Hypothalamus (tissue), 51 donors: ENCODE data around the gene IKBIP.
"Not testable (repeated sequence)": the region's sequence is repeated elsewhere in the genome, so short reads cannot be mapped to it uniquely, and the experiment has no call there.

Experiments
- DNase-seq, 51 donors: peaks; one replicate each; lab custom pipeline; 2025; lab: John Stamatoyannopoulos, UW

IKBIP gene

DNA sequence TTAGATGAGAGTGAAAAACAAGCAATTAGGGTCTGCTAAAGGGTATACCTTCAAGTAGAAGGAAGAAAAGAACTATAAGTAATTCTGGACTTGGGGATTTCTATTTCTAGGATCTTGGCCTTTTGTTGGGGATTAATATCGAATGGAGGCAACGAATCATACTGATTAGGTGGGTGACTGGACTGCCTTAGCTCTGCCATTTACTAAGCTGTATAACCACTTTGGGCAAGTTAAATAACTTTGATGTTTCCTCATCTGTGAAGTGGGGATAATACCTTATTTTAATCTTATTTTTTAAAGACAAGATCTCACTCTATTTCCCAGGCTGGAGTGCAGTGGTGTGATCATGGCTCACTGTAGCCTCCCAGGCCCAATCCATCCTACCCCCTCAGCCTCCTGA is 6.6 kb downstream of the IKBIP start:
- no peak for DNase-seq

DNA sequence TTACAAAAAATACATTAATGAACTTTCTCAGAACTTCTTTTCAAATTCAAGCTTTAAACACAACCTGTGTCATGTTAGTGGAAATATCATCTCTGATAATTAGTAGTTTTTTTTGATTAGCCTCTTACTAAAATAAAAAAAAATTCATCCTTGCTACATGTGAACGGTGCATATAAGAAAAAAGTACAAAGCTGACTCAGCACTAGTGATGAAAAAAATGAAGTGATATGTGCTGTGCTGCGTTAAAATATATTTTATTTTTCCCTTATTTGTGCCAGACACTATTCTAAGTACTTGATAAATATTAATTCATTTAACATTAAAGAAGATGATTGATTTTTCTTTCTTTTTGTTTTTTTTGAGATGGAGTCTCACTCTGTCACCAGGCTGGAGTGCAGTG is 7.5 kb downstream of the IKBIP start:
- no peak for DNase-seq

DNA sequence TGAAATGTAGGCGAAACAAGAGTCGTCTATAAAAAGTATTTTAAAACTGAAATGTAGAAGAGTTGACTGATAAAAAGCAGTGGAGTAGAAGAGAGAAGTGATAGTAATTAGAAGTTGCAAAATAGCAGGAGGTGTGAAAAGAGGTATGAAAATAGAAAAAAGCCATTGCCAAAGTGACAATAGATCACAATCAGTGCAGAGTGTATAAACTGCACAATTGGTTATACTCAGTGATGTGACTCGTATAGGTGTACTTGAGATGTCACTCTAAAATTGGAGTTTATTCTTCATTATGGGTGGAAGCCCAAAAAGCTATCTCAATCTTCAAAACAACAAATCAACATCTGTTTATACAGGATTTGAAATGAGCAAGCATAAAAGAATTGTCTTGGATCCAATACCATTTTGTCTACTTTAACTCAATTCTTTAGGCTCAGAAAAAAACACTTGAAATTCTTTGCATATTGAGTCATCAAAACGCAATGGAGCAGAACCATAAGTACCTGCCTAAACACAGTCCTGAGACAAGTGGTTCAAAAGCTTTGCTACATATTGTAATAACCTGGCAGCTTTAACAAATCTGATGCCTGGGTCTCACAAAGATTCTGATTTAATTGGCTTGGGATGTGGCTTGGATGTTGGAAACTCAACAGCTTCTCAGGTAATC is 8.8 kb downstream of the IKBIP start:
- no peak for DNase-seq

DNA sequence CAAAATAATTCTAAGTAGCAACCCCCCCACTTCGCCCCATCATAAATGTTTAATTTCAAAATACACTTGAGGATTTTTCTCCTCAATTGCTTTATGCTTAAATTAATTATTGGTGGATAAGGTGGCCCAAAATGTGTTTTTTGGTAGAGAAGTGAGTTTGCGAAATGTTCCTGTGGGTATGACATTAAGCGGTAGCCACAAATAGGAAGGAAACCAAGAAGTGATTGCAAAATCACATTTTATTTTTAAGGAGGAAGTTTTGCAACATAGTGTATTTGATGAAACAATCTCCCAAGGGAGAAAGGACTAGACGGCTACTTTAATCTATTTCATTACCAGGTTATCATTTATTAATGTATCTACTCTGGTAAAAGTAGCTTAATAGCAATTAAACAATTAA is 25.6 kb downstream of the IKBIP start:
- DNase-seq, result peak in 1 of 51 donors; percentile 2

DNA sequence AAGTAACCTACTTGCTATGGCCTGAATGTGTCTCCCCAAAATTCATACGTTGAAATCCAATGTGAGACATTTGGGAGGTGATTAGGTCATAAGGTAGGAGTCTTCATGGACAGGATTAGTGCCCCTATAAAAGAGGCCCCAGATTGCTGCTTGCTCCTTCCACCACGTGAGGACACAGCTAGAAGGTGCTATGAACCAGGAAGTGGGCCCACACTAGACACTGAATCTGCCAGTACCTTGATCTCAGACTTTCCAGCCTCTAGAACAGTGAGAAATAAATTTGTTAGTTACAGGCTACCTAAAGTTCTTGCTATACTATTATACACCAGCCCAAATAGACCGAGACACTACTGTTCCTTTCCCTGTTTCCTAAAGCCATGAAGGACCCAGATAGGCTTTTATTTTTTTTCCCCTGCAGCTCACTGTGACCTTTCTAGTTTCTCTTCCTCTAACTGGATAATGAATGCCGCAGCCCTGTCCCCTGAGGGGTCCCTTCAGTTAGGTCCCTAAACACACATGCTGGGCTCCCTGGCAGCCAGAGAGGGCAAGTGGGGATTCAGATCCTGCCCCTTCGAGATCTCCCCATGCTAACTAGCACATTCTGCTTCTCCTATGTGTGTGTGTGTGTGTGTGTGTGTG is 31.8 kb downstream of the IKBIP start:
- DNase-seq, result no peak

DNA sequence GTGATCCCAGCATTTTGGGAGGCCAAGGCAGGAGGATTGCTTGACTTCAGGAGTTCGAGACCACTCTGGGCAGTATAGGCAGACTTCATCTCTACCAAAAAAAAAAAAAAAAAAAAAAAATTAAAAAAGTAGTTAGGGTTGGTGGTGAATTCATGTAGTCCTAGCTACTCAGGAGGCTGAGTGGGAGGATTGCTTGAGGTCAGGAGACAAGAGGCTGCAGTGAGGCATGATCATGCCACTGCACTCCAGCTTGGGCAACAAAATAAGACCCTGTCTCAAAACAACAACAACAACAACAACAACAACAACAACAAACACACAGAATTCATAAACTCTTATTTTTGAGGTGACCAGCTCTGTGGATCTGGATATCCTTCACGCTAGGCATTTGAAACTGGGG is 34.0 kb downstream of the IKBIP start:
- no peak for DNase-seq

DNA sequence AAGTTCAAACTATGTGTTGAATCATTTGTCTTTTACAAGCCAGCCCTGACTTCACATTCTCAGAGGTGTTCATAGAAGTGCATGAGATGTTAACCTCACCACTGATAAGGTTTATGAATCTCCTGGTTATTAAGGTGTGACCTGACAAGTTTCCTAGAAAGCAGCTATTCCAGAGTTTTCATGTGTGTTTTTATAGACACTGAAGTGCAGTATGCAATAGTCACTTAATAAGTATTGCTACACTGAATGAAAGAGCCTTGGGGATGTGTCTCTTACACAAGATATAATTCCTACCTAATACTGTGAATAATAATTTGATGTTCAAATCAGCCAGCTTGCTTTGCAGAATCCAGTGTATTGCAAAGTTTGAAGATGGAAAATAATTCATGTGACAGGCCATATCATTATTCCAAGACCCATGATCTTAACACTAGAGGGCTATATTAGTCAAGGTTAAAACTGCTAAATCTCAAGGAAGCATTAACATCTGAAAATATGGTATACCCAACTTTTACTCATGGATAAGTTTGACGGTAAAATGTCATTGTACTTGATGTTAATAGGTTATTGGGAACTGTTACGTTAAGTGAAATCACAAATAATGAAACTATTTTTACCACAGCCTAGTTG is 38.1 kb downstream of the IKBIP start:
- no peak for DNase-seq

DNA sequence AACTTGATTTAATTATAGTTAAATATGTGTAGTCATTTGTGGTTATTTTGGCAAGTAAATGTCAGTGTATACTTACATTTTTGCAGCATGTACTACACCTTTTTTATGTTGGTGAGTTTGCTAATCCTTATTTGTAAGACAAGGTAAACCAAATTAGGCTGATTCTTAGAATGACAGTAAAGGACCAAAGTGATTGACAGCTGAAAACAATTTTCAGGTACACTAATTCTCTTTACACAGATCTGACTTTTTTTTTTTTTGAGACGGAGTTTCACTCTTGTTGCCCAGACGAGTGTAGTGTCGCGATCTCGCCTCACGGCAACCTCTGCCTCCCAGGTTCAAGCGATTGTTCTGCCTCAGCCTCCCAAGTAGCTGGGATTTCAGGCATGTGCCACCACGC is 42.7 kb downstream of the IKBIP start:
- DNase-seq, result no peak

DNA sequence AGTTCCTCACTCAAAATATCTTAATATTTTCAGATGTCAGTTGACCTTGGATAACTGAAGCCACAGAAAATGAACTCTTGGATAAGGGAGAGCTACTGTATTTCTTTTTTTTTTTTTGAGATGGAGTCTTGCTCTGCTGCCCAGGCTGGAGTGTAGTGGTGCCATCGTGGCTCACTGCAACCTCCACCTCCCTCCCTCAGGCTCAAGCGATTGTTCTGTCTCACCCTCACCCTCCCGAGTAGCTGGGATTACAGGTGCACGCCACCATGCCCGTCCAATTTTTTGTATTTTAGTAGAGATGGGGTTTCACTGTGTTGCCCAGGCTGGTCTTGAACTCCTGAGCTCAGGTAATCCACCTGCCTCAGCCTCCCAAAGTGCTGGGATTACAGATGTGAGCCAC is 47.3 kb downstream of the IKBIP start:
- not testable (repeated sequence) for DNase-seq

DNA sequence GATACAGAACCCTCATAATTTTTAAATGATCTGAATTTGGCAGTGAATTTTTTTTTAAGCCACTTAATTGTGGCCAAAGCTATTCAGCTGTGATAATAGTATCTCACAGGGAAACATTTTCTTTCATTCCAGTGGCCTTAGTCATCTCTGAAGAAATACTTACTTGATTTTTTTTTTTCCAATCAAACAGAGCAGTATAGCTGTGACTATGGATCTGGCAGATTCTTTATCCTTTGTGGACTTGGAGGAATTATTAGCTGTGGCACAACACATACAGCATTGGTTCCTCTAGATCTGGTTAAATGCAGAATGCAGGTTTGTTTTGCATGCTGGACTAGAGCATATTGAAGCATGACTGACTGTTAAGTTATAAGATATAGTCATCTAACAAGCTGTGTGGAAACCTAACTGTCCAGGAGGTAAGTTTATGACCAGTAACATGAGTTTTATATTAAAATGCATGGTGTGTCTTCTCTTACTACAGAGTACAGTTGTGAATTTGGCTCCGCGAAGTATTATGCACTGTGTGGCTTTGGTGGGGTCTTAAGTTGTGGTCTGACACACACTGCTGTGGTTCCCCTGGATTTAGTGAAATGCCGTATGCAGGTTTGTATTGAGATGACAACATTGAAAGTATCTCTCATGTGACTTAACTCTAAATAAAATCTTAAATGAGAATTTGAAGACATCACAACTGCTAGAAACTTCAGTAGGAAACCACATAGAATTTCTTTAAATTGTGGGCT is 49.2 kb downstream of the IKBIP start:
- DNase-seq, result no peak

DNA sequence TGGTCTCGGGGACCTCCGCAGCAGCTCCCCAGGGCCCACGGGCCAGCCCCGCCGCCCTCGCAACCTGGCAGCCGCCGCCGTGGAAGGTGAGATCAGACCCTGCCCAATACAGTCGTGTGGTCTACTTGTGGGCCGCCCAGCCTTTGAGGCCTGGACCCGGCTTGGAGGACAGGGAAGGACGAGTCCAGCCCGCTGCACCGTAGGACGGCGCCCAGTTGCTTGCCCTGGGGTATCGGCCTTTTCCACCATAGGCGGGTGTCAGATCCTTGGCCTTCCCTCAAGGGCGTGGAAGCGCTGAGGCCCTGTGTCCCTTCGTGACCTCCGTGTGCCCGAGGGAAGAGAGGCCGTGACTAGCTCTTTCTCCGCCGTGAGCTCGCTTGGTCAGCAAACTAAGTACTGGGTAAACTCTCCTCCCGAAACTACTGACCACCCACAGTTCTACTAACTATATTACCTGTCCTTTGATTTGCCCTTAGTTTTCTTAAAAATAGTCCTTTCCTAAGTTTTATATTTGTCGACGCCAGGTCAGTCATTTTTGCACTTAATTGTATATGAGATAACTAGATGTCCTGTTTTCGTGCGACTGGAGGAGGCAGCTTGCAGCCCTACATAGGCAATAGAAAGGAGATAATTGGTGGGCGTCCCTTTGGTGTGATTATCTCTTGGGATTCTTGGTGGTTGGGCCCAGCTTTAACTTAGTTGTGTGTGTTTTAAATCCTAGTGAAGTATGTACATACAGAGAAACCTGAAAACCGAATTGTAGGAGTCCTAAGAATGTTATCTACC is 50.3 kb downstream of the IKBIP start:
- DNase-seq, result peak in 21 of 51 donors; percentile 9 to 69 (median 45)

DNA sequence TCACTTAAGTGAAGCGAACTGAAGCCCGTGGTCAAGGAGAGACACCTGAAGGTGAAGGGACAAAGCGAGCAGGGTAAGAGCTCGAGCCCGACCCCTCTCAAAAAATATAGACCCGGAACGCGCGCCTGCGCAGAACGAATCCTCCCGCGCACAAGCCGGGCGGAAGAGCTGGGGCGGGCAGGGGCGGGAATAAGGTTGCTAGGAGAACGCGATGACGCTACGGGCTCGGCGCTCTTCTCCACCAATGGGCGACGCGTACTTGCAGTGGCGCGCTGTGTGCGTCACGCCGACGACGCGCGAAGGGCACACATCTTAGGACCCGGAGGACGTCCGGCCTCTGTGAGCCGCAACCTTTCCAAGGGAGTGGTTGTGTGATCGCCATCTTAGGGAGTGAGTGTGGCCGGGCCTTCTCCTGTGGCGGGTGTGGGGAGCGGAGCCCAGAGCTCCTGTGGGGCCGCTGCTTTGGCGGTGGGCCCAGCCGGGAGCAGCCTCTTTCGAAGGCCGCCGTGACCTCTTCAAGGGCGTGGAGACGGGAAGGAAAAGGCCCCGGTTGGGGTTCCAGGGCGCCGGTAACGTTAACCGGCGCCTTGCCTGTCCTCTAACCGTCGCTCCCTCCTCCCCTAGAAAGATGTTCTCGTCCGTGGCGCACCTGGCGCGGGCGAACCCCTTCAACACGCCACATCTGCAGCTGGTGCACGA is 51.1 kb downstream of the IKBIP start, which contains the start of gene SLC25A3:
Gene SLC25A3 (plus strand): TSS at position 336 of the 699 bp plus-strand sequence. CDS start 293 bp downstream, at position 629.
- DNase-seq, result peak; percentile 48 to 98 (median 94)

DNA sequence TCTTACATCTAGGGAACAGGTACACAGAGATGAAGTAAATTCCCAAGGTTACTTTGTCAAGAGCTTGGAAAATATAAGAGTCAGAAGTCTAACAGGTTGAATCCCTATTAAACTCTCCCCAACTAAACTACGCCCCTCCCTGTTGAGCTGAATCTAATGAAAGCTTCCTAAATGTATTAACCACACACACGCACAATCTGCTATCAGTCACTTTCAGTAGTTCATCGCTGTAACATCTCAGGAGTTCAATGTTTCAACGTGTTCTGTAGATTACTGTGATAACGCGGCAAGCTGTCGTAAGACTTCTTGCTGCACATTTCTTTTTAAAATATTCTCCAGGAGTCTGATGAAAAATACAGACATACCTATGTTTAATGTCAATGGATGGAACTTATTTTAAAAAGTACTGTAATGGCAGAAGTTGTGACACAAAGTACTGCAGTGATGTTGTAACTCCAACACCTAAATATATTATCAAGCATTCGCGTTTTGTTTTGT is 51.7 kb downstream of the IKBIP start:
- DNase-seq, result no peak

DNA sequence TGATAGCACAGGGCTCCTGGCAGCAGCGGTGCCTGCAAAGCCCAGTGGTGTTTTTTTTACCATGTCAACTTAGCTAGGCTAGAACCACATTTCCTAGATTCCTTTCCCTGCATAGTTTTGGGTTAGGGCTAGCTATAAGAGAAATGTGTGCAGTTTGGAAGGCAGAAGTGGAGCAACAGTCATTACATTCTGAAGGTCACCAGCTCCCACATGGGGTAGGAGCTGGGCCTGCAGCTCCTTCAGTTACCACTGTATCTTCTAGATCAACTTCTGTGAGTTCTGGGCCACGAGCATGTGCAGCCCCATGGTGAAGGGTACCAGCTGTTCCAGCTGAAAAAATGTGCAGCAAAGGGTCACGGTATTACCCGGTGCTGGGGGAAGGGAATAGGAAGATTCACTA is 53.4 kb downstream of the IKBIP start:
- DNase-seq, result no peak

DNA sequence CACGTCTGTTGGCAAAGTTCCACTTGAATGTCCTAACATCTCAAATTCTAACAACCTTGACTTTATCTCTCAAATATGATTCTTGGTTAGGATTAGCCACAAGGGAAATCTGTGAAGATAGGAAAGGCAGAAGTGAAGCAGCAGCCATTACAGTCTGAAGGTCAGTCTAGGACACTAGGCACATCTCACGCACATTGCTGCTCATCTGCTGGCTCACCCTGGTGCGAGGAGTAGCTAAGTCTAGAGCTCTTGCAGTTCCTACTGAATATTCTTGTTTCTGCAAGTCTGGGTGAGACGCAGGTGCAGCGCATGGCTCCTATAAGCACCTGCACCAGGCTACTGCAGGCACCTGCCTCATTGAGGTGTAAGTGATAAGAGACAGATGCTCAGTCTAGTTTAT is 57.5 kb downstream of the IKBIP start:
- DNase-seq, result no peak

DNA sequence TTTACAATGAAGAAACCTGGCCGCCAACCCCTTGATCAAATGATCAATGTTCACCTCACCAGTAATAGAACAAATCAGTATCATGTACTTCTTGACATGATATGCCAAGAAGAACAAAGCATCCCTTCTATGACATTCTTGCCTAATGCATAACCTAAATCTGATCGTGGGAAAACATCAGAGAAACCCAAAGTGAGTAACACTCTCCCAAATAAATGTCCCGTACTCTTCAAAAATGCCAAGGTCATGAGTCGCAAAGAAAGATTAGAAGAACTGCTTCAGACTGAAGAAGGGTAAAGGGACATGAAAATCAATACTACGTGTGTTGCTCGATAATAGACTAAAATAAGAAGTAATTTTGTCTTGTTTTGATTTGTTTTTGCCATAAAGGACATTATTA is 62.5 kb downstream of the IKBIP start:
- no peak for DNase-seq

DNA sequence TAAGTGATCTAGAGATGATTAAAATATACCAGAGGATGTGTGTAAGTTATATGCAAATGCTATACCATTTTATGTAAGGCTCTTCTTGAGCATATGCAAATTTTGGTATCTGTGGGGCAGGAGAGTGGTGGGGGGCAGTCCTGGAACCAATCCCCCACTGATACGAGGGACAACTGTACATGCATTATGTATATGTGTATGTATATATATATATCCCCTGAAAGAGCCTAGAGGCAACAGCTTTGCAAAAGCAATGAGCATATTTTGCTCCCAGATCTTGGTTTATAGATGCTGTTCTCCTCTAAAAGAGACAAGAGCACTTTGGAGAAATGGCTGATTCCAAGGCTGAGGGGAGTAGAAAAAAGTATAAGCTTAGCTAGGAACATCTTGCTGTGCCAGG is 63.5 kb downstream of the IKBIP start:
- DNase-seq, result no peak

DNA sequence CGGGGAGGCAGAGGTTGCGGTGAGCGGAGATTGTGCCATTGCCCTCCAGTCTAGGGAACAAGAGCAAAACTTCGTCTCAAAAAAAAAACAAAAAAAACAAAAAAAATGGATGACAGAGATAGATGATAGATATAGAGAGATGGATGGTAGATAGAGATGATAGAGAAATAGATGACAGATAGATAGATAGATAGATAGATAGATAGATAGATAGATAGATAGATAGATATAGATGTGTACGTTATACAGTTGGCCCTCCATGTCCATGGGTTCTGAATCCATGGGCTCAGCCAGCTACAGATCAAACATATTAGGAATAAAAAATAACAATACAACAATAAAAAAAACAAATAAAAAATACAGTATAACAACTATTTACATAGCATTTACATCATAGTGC is 63.9 kb downstream of the IKBIP start:
- no peak for DNase-seq

DNA sequence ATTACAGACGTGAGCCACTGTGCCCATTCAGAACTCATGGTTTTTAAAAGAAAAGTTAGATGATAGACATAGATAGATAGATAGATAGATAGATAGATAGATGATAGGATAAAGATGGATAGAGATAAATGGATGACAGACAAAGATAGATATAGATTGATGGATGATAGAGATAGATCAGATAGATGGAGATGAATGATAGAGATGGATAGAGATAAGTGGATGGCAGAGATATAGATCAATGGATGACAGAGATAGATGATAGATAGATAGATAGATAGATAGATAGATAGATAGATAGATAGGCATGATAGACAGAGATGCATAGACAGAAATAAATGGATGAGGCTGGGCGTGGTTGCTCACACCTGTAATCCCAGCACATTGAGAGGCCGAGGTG is 64.8 kb downstream of the IKBIP start:
- no peak for DNase-seq

DNA sequence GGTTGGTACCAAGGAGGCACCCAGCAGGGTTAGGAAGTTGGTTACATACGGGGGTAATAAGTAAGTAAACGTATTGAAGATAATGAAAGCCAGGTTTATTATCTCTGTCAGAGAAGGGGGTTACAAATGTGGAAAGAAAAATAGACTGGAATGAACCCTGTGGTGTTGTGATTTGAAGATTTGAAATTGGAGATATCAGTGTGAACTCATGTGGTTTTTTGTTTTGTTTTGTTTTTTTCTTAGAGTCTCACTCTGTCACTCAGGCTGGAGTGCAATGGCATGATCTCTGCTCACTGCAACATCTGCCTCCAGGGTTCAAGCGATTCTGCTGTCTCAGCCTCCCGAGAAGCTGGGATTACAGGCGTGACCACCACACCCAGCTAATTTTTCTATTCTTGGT is 65.2 kb downstream of the IKBIP start:
- no peak for DNase-seq
